OCI-LY1 (cell line): Measurements from ENCODE around the gene PPP1R2B.

ENCODE experiments used
- EZH2 ChIP-seq: fragments of 200-600 bp; sonication (generic), shearing (Covaris generic); IDR thresholded peaks from 2 replicates; pipeline ENCODE4 v1.8.0; 2017; ENCODE audit warnings: borderline replicate concordance, mixed run types, mild to moderate bottlenecking, antibody characterized with exemption, low read length, moderate library complexity, mixed read lengths
- TF ChIP-seq, protein P1 (sequence below): fragments of 200-600 bp; sonication (generic), shearing (Covaris generic); IDR thresholded peaks from 2 replicates; pipeline ENCODE4 v1.5.1; 2017; ENCODE audit warnings: mild to moderate bottlenecking, antibody characterized with exemption, low read length, moderate library complexity, mixed read lengths

DNA sequence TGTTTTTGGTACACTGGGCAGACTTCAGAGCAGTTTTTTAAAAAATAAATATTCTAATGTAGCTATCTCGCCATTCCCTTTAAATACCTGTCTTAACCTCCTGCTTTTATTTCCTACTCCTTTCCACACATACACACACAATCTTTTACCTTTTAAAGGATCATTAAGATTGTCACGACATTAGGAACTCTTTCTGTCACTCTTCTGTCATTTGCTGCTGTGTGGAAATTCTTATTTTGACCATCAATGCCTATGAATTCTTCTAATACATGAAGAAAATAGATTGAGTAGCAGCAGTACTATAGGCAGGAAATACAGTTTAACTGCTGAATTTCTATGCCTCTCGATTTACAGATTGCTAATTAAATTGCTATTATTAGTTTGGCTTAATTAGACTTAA, 1.8 kb downstream of the PPP1R2B start:
- TF ChIP-seq, protein P1, sequence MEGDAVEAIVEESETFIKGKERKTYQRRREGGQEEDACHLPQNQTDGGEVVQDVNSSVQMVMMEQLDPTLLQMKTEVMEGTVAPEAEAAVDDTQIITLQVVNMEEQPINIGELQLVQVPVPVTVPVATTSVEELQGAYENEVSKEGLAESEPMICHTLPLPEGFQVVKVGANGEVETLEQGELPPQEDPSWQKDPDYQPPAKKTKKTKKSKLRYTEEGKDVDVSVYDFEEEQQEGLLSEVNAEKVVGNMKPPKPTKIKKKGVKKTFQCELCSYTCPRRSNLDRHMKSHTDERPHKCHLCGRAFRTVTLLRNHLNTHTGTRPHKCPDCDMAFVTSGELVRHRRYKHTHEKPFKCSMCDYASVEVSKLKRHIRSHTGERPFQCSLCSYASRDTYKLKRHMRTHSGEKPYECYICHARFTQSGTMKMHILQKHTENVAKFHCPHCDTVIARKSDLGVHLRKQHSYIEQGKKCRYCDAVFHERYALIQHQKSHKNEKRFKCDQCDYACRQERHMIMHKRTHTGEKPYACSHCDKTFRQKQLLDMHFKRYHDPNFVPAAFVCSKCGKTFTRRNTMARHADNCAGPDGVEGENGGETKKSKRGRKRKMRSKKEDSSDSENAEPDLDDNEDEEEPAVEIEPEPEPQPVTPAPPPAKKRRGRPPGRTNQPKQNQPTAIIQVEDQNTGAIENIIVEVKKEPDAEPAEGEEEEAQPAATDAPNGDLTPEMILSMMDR: no peak
- no peak for TF ChIP-seq EZH2
